K562 (cell line): ENCODE results near the gene ZRANB3. TPM values are rescaled to one million over a fixed set of nuclear protein-coding genes. Genes with fewer than 3 reads are reported as not detected.
A peak's percentile ranks its signal among the peaks of the same experiment; 100 is the strongest.

Experiments used
- ATAC-seq: fragments of 200-7000 bp; cut with Tn5 transposase; 3 replicates; pipeline ENCODE4 v1.9.1; 2020; ENCODE audit warnings: moderate library complexity
- BruUV-seq: library from RNA; stranded (reverse); fragments of 400-500 nt; replicated peaks from 2 replicates; lab custom pipeline; 2021; lab: Mats Ljungman, UMichigan
- CTCF ChIA-PET: fragments of 300-600 bp; formaldehyde crosslinking; extraction: SDS; loops from one replicate; lab custom pipeline; 2021; ENCODE audit warnings: low intra/inter-chr PET ratio; lab: Yijun Ruan, JAX
- POLR2A ChIA-PET: fragments of 300-600, 350-650 bp; sonication (Branson Sonifier 250); formaldehyde crosslinking; extraction: SDS; loops from one replicate; lab custom pipeline; 2021; ENCODE audit warnings: antibody characterized with exemption, inconsistent platforms; lab: Yijun Ruan, JAX
- DNase-seq, 4 experiments: peaks; one replicate each; pipeline versions ENCODE4 v3.0.0 to v3.0.0-alpha.2; 2011 to 2018; ENCODE audit warnings: low spot score in 3 of 4, mixed read lengths in 3 of 4; ENCODE audit errors: extremely low read depth in 1 of 4
- FAIRE-seq: peaks from 2 replicates; lab custom pipeline; 2011; peaks lifted over from hg19 to GRCh38; lab: Jason Lieb, UNC
- H2AFZ ChIP-seq: 2 replicates; pipeline ENCODE4 v1.6.0; 2011; ENCODE audit warnings: low read depth, low read length, control low read depth, inconsistent platforms
- H3K27ac ChIP-seq: fragments of 200-600 bp; 3 replicates; pipeline ENCODE4 v1.8.0; 2011; ENCODE audit warnings: low read depth, mild to moderate bottlenecking, control low read depth, inconsistent platforms, low read length, moderate library complexity, mixed read lengths; ENCODE audit errors: extremely low read depth
- H3K27me3 ChIP-seq, 2 experiments: fragments of 300-600 bp in 1 of 2; 2 replicates in 1 of 2; 3 replicates in 1 of 2; pipeline versions ENCODE4 v1.6.0 to v1.8.0; 2011; ENCODE audit warnings: inconsistent platforms in 2 of 2, low read length in 2 of 2, mild to moderate bottlenecking in 1 of 2, mixed read lengths in 1 of 2, moderate library complexity in 1 of 2; ENCODE audit not compliant: control insufficient read depth in 2 of 2, insufficient read depth in 2 of 2
- H3K36me3 ChIP-seq: fragments of 300-600 bp; 3 replicates; pipeline ENCODE4 v1.8.0; 2011; ENCODE audit warnings: mild to moderate bottlenecking, low read length, inconsistent platforms; ENCODE audit not compliant: control insufficient read depth, insufficient read depth
- H3K4me1 ChIP-seq, 2 experiments: fragments of 200-600 bp in 1 of 2; replicated peaks in 1 of 2; 2 replicates in 1 of 2; 3 replicates in 1 of 2; pipeline versions ENCODE4 v1.5.1 to v1.8.0; 2011; ENCODE audit warnings: inconsistent platforms in 2 of 2, low read length in 2 of 2, mild to moderate bottlenecking in 1 of 2, mixed read lengths in 1 of 2, moderate library complexity in 1 of 2; ENCODE audit not compliant: control insufficient read depth in 2 of 2, insufficient read depth in 2 of 2
- H3K4me2 ChIP-seq: 2 replicates; pipeline ENCODE4 v1.6.1; 2011; ENCODE audit warnings: low read length, control low read depth, inconsistent platforms, mixed read lengths; ENCODE audit not compliant: insufficient read depth
- H3K4me3 ChIP-seq: fragments of 200-600 bp; sonication (generic), shearing (Covaris generic); 2 replicates; pipeline ENCODE4 v1.5.1; 2016; ENCODE audit warnings: control low read depth, inconsistent platforms
- H3K79me2 ChIP-seq: fragments of 200-600 bp; 3 replicates; pipeline ENCODE4 v1.8.0; 2011; ENCODE audit warnings: low read length, inconsistent platforms; ENCODE audit not compliant: control insufficient read depth, insufficient read depth
- H3K9ac ChIP-seq, 2 experiments: 2 replicates each; pipeline versions ENCODE4 v1.6.0 to v1.6.1; 2011; ENCODE audit warnings: low read depth in 2 of 2, low read length in 2 of 2, control low read depth in 1 of 2, inconsistent platforms in 1 of 2, mild to moderate bottlenecking in 1 of 2, mixed read lengths in 1 of 2; ENCODE audit not compliant: insufficient read depth in 1 of 2
- H3K9me1 ChIP-seq: one replicate; pipeline ENCODE4 v1.6.0; 2011; ENCODE audit warnings: inconsistent platforms, mild to moderate bottlenecking, low read length, moderate library complexity; ENCODE audit not compliant: control insufficient read depth, insufficient read depth
- H3K9me3 ChIP-seq: replicated peaks from 2 replicates; pipeline ENCODE4 v1.5.1; 2011; ENCODE audit warnings: low read depth, low read length, inconsistent platforms; ENCODE audit not compliant: control insufficient read depth, insufficient read depth
- H4K20me1 ChIP-seq: replicated peaks from 2 replicates; pipeline ENCODE4 v1.6.1; 2011; ENCODE audit warnings: low read length, inconsistent platforms, mixed read lengths; ENCODE audit not compliant: control insufficient read depth, insufficient read depth
- CBFA2T2 ChIP-seq: fragments of 450-650 bp; conservative IDR thresholded peaks from 2 replicates; pipeline ENCODE4 v1.6.1; 2017; ENCODE audit warnings: mild to moderate bottlenecking
- CBX3 ChIP-seq, 2 experiments: IDR thresholded peaks; 1 replicate in 1 of 2; 2 replicates in 1 of 2; pipeline ENCODE4 v1.6.1; 2012; ENCODE audit warnings: inconsistent platforms in 2 of 2, low read length in 2 of 2, borderline replicate concordance in 1 of 2, control low read depth in 1 of 2
- E2F1 ChIP-seq: sonication (generic); formaldehyde crosslinking; IDR thresholded peaks from 2 replicates; pipeline ENCODE4 v1.8.1; 2023; ENCODE audit warnings: mild to moderate bottlenecking, missing genetic modification reagents, moderate library complexity
- MCM5 ChIP-seq: fragments of 450-650 bp; IDR thresholded peaks from 2 replicates; pipeline ENCODE4 v1.6.1; 2016; ENCODE audit warnings: low read depth
- MTA1 ChIP-seq: fragments of 450-650 bp; IDR thresholded peaks from 2 replicates; pipeline ENCODE4 v1.6.1; 2017; ENCODE audit warnings: borderline replicate concordance
- PYGO2 ChIP-seq: fragments of 450-650 bp; IDR thresholded peaks from 2 replicates; pipeline ENCODE4 v1.6.1; 2016; ENCODE audit warnings: mild to moderate bottlenecking, missing genetic modification characterization, moderate library complexity, missing compliant biosample characterization
- RBM25 ChIP-seq: fragments of 200-400 bp; formaldehyde crosslinking; IDR thresholded peaks from 2 replicates; pipeline ENCODE4 v1.6.1; 2018; ENCODE audit warnings: low read length, low read depth, moderate library complexity; ENCODE audit not compliant: severe bottlenecking
- REST ChIP-seq, 2 experiments: fragments of 450-650 bp; formaldehyde crosslinking in 1 of 2; IDR thresholded peaks; 2 replicates each; pipeline versions ENCODE4 v1.4.0 to v1.6.1; 2014 to 2020; ENCODE audit warnings: mild to moderate bottlenecking in 2 of 2, borderline replicate concordance in 1 of 2, low read depth in 1 of 2
- SNRNP70 ChIP-seq: fragments of 200-400 bp; formaldehyde crosslinking; optimal IDR thresholded peaks from 2 replicates; pipeline ENCODE3; 2017; ENCODE audit warnings: low read depth, low read length
- TAF9B ChIP-seq: fragments of 450-650 bp; IDR thresholded peaks from 2 replicates; pipeline ENCODE4 v1.6.1; 2018; ENCODE audit warnings: mild to moderate bottlenecking; ENCODE audit not compliant: partially characterized antibody
- ZC3H11A ChIP-seq: IDR thresholded peaks from 2 replicates; pipeline ENCODE4 v1.6.1; 2012; ENCODE audit warnings: low read depth, low read length, improper control_type of control experiment
- ZNF41 ChIP-seq: fragments of 250-450 bp; sonication (Bioruptor Pico); conservative IDR thresholded peaks from 2 replicates; pipeline ENCODE4 v1.4.0; 2020; ENCODE audit warnings: mild to moderate bottlenecking
- WGBS: fragments of 100-300 bp; shearing (Covaris generic); methylation state at CpG from one replicate; pipeline ENCODE4 v1.1.6; 2016; ENCODE audit warnings: low coverage, mixed read lengths; ENCODE audit not compliant: insufficient coverage; ENCODE audit errors: missing lambda C conversion rate; 5-methylcytosine and 5-hydroxymethylcytosine counted together
- in situ Hi-C: fragments of 300-500 bp; cut with MboI; formaldehyde crosslinking; loops from 4 replicates; pipeline ENCODE4 v1.15.0; 2018; ENCODE audit warnings: inconsistent platforms, mixed read lengths
- intact Hi-C: fragments of 100-400 bp; cut with micrococcal nuclease; formaldehyde crosslinking; loops from 2 replicates; pipeline ENCODE4 v1.14.2; 2022
- polyA plus RNA-seq, 8 experiments: library from polyadenylated mRNA; depleted of rRNA in 4 of 8; stranded (reverse) in 5 of 8; unstranded in 3 of 8; fragments of >200 nt; fragmentation: Nextera tagmentation in 2 of 8; fragmentation: Illumina TruSeq in 1 of 8; extraction: Ambion mirVana in 2 of 8; extraction: Trizol in 1 of 8; gene quantifications; 2 replicates each; pipeline versions ENCODE4 v1.2.1 to v1.2.3, GENCODE V29; 2011 to 2014; ENCODE audit warnings: inconsistent platforms in 1 of 8, missing spikeins in 1 of 8
- total RNA-seq, 7 experiments: library from RNA; depleted of rRNA in 6 of 7; stranded (reverse); fragments of >200 nt in 6 of 7; fragmentation: Illumina TruSeq in 2 of 7; extraction: Trizol in 2 of 7; gene quantifications; 2 replicates each; pipeline versions ENCODE4 v1.2.1 to v1.2.3, GENCODE V29; 2011 to 2021; ENCODE audit warnings: low replicate concordance in 1 of 7
- TF ChIP-seq, protein P1 (sequence below): fragments of 450-650 bp; IDR thresholded peaks from 2 replicates; pipeline ENCODE4 v1.6.1; 2016

The ZRANB3 gene
- total and polyA plus RNA-seq, 9 of the 15 experiments (the other 6 are each of a cell fraction or from before 2014, with no cell fraction given): 8.6 to 21.3 (median 14.7) TPM

DNA sequence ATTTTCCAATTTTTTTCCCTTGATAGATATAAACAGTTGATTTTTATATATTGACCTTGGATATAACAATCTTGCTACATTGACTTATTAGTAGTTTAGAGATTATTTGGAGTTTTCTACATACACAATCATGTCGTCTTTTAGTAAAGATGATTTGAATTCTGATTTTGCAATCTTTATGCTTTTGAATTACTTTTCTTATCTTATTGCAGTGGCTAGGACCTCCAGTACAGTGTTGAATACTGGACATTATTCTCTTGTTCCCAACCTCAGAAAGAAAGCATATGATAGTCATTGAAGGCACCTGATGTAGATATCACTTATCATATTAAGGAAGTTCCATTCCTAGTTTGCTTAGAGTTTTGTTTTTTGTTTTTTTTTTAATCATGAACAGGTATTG is 388.7 kb downstream of the ZRANB3 start:
- in situ Hi-C loops (no loop called here), intact Hi-C loops (loop anchor here (5.0 kb wide), 1 partner anchor 90 kb away; the partner anchor contains the start of gene RAB3GAP1)
- CTCF ChIA-PET: no interaction called here
- Histone ChIP-seq H3K27me3 (no peaks in the 10 kb centered on the region), H3K9me1 (no peaks in the 10 kb centered on the region), H3K27ac (no peak overlapping the region), H3K9ac (no peak overlapping the region), H3K79me2 (no peaks in the 10 kb centered on the region), H3K36me3 (peaks cover 28% of the 10 kb centered on the region; the same call in 2 of the 3 replicates), H3K9me3 (no peaks in the 10 kb centered on the region; the same call in 1 of the 2 replicates), H2AFZ (no peak overlapping the region), H3K4me1 (no peaks in the 10 kb centered on the region), H4K20me1 (no peaks in the 10 kb centered on the region), H3K4me3 (no peak overlapping the region), H3K4me2 (no peak overlapping the region)
- POLR2A ChIA-PET: no interaction called here
- WGBS: 86% methylated on average over 1 of the region's 1 CpG
- no peak for ATAC-seq
- BruUV-seq: no TSS peak
- no peak for DNase-seq
- no peak for FAIRE-seq
- TF ChIP-seq ZC3H11A (no peak), E2F1 (CRISPR knock-in tag) (no peak), PYGO2 (tag) (no peak), ZNF41 (no peak), RBM25 (peak; percentile 61), MTA1 (no peak), CBX3 (IDR thresholded peaks at IDR 0.05; ENCODE audit: borderline replicate concordance in 1 of 2, low read length in 2 of 2) (peak in 1 of 2 experiments; percentile 55; a peak in 1 of 3 replicates), MCM5 (no peak), TAF9B (no peak), SNRNP70 (no peak), REST (IDR thresholded peaks at IDR 0.05; ENCODE audit: borderline replicate concordance) (no peak), REST (CRISPR knock-in tag; IDR thresholded peaks at IDR 0.05; ENCODE audit: low read depth) (no peak), CBFA2T2 (no peak)
- TF ChIP-seq, protein P1, sequence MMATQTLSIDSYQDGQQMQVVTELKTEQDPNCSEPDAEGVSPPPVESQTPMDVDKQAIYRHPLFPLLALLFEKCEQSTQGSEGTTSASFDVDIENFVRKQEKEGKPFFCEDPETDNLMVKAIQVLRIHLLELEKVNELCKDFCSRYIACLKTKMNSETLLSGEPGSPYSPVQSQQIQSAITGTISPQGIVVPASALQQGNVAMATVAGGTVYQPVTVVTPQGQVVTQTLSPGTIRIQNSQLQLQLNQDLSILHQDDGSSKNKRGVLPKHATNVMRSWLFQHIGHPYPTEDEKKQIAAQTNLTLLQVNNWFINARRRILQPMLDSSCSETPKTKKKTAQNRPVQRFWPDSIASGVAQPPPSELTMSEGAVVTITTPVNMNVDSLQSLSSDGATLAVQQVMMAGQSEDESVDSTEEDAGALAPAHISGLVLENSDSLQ: no peak
